CD4-positive, alpha-beta T cell treated with Interleukin-2 at 100 ng/mL for 4 hours (primary cell): ENCODE data around the gene HSFY2.
"Not testable (repeated sequence)": the region's sequence is repeated elsewhere in the genome, so short reads cannot be mapped to it uniquely, and the experiment has no call there.

ENCODE experiments used
- DNase-seq: peaks from one replicate; pipeline ENCODE4 v3.0.0-alpha.2; 2020; ENCODE audit warnings: low spot score

Gene HSFY2, protein sequence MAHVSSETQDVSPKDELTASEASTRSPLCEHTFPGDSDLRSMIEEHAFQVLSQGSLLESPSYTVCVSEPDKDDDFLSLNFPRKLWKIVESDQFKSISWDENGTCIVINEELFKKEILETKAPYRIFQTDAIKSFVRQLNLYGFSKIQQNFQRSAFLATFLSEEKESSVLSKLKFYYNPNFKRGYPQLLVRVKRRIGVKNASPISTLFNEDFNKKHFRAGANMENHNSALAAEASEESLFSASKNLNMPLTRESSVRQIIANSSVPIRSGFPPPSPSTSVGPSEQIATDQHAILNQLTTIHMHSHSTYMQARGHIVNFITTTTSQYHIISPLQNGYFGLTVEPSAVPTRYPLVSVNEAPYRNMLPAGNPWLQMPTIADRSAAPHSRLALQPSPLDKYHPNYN

DNA sequence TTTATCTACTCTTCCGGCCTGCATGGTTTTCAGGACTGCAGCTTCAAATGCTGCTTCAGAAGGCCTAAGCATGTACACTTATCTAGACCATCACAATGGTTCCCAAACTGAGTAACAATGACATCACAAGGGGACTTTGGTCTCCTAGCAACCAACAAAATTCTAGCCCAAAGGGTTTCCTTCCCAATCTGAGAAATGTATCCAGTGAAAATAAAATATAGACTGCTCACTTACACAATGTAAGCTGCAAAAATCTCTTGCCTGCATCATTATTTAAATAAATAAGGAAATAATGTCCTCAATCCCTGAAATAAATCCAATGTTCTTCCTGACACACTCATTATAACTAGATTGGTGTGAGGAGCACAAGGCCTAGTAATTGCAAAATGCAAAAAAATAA, at the start of gene HSFY2:
HSFY2 (minus strand) TSS at position 101 of the 400 bp plus-strand sequence. CDS start 117 bp downstream, outside the sequence.
- DNase-seq, result not testable (repeated sequence)

DNA sequence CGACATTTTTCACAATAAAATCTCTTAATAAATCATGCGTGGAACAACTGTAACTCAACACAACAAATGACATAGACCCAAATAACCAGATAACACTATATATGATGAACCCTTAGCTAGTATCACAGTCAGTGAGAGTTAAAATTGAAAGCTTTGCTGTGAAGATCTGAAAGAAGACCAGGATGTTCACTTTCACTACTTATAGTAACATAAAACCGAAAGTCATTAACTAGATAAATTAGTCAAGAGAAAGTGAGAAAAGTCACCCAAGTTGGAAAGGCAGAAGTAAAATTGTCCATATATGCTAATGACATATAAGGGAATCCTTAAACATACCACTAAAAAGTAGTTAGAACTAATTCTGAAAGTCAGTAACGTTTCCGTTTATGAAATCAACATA, 42.2 kb upstream of the HSFY2 start:
- not testable (repeated sequence) for DNase-seq

DNA sequence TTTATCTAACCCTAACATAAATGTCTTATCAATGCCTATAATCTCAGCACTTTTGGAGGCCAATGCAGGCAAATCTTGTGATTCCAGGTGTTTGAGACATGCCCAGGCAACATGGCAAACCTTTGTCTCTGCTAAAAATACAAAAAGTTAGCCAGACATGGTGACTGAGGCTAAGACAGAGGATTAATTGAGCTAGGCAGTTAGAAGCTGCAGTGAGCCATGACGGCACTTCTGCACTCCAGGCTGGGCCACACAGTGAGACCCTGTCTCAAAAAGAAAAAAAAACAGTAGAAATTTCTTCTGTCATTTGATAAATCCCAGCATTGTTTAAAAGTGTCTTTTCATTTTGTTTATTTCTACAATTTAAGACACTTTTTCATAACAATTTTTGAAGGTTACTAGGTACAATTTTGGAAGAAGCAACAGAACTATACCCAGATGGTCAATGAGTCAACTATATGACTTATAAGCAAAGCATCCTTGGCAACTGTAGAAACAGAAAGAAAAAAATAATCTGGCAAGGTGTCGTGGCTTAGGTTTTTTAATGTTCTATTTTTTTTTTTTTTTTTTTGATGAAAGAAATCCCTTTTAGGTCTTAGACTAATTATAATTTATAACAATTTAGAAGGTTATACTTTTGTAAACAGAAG, 15.3 kb upstream of the HSFY2 start:
- not testable (repeated sequence) for DNase-seq

DNA sequence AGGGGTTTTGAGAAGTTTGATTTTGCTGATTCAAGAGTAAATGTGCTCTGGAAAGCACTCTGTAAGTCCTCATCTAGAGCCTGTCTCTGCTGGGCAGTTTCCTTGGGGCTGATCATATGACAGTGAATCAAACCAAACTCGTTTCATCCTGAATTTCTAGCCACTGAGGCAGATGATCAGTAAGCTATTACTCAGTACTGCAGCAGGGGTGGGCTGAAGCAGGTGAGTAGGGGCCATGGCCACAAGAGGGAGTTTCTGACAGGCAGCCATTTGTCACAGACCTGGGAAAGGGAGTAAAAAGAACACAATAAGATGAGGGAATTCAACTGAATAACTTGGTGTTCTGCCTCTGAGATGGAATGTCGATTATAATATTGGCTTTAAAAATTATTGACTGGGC, 19.5 kb downstream of the HSFY2 start:
- not testable (repeated sequence) for DNase-seq

DNA sequence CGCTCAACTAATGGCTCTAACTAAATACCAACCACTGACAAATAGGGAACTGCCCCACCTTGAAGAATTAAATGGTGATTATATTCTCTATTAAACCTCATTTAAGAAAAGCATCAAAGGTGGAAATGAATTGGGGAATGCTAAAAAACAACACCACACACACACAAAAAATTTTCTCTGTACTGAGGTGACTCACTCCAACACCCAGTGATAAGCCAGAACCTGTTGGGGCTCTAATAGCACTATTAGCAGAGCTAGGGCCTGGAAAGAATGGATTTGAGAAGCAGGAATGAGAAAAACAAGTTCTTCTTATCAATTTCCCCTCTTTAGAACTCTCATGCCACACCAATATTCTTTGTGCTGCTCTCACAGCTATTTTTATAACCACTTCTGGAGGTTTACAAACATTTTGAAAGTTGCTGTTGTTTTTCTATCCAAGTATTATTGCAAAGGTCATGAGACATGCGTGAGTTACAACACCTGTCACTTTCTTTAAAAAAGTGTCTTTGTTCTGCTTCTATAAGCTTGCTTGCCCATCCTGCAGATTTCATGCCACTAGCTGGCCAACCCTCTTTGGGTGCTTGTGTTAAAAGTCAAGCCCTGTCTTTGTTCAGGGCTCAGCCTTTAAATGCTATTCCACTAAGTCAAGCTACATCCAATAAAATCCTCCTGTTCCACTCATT, 20.3 kb downstream of the HSFY2 start:
- DNase-seq, result not testable (repeated sequence)

DNA sequence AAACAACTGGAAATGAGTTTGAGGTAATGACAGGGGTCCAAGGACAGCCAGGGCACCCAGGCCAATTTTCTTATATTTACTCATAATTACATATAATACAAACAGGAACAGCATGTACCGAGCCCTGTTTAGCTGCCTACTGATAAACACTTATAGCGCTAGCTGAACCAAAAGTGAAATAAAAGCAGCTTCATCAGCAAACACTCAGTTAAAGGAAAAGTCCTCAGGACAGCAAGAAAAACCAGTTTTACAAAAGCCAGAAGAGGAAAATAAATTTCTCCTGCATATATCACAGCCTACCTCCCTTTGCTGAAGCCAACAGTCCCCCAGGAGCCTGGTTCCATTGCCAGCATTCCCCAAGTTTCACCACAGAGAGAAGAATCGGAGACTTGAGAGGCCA, 49.8 kb downstream of the HSFY2 start:
- DNase-seq, result not testable (repeated sequence)
